ENCODE results near the gene MCOLN2. TPM values are rescaled to one million over a fixed set of nuclear protein-coding genes. Genes with fewer than 3 reads are reported as not detected.

Gene MCOLN2
- total and polyA plus RNA-seq, 2 of the 8 experiments (the other 6 are each of a cell fraction or from before 2014, with no cell fraction given) = 1.7 to 6.1 TPM

DNA sequence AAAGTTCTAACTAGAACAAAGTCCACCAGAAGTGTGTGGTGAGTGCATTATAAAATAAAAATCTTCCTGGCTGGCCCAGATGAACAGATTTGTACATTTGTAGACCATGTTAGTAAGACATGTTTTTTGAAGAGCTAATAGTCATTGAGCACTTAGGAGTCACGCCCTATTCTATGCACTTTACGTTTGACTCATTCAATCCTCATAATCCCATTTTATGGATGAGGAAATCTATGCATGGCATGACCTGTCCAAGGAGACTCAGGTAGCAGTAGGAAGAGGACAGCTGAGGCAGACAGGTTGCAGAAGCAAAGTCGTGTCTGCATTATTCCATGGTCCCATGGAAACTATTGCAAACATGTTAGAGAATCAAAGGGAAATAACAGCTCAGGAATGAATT, 73.6 kb downstream of the MCOLN2 start:
- H2BK5ac ChIP-seq (ENCODE audit: low read depth, low read length) = no peak overlapping the region
- no peaks in the 10 kb centered on the region for H3K4me1 ChIP-seq (replicated peaks in 1 of 4; ENCODE audit: control insufficient read depth in 3 of 4, insufficient read depth in 4 of 4, low read length in 3 of 4)
- no peaks in the 10 kb centered on the region for H3K27me3 ChIP-seq (replicated peaks in 1 of 4; ENCODE audit: control insufficient read depth in 3 of 4, extremely low read depth in 1 of 4, insufficient read depth in 3 of 4, low read length in 3 of 4)
- H2BK12ac ChIP-seq (ENCODE audit: low read depth, low read length) = no peak overlapping the region
- H2BK20ac ChIP-seq (ENCODE audit: low read length) = no peak overlapping the region
- CTCF ChIA-PET (ENCODE audit: partially characterized antibody) = interaction anchor here (0.7 to 4.9 kb wide), 13 partner anchors 10 to 172 kb away, joined by 3 to 22 read pairs (median 5); no protein-coding TSS in a partner anchor
- no peak overlapping the region for H2AFZ ChIP-seq (ENCODE audit: low read length)
- H3K36me3 ChIP-seq (ENCODE audit: control insufficient read depth in 2 of 4, insufficient read depth in 4 of 4, low read length in 3 of 4) = no peaks in the 10 kb centered on the region; a peak in 1 of 8 replicates
- H3K56ac ChIP-seq (replicated peaks; ENCODE audit: insufficient read length, low read depth, low read length) = no peak overlapping the region
- no peak overlapping the region for H2BK120ac ChIP-seq (replicated peaks; ENCODE audit: low read depth, low read length)
- FAIRE-seq (no peak), DNase-seq (ENCODE audit: low read depth in 1 of 2, low spot score in 2 of 2) (no peak)
- H3K23me2 ChIP-seq (ENCODE audit: low read depth, low read length) = no peaks in the 10 kb centered on the region
- no peak overlapping the region for H3K18ac ChIP-seq (ENCODE audit: extremely low read depth, low read length)
- no peak overlapping the region for H3K9ac ChIP-seq (replicated peaks in 1 of 4; ENCODE audit: extremely low read depth in 1 of 4, low read depth in 3 of 4, low read length in 3 of 4)
- 82% methylated on average over 3 of the region's 3 CpGs; no CpG with 5 or more reads in 1 of the 2 experiments for WGBS, 2 experiments (ENCODE audit: extremely low coverage in 1 of 2, insufficient coverage in 1 of 2, insufficient read length in 1 of 2, insufficient replicate concordance in 2 of 2, low coverage in 1 of 2, low lambda C conversion rate in 2 of 2, missing lambda C conversion rate in 1 of 2)
- H2AK5ac ChIP-seq (ENCODE audit: low read depth, low read length) = no peak overlapping the region
- no peak overlapping the region for H3K23ac ChIP-seq (ENCODE audit: insufficient read length)
- H4K91ac ChIP-seq (replicated peaks; ENCODE audit: insufficient read length, low read length) = no peak overlapping the region
- H3K4me2 ChIP-seq (ENCODE audit: insufficient read depth in 1 of 2, low read depth in 2 of 2, low read length in 2 of 2) = no peak overlapping the region
- no peaks in the 10 kb centered on the region for H3K9me3 ChIP-seq (ENCODE audit: insufficient read depth in 2 of 2, low read depth in 1 of 2, low read length in 1 of 2)
- no peak overlapping the region for H3K4me3 ChIP-seq (ENCODE audit: extremely low read depth in 1 of 4, insufficient read depth in 2 of 4, low read depth in 3 of 4, low read length in 4 of 4)
- H3K79me2 ChIP-seq (ENCODE audit: control insufficient read depth in 1 of 2, insufficient read depth in 2 of 2, low read length in 2 of 2) = no peaks in the 10 kb centered on the region
- H3K79me1 ChIP-seq (ENCODE audit: low read depth, low read length) = no peaks in the 10 kb centered on the region
- no peak overlapping the region for H3K14ac ChIP-seq (ENCODE audit: insufficient read length)
- no peak overlapping the region for H4K8ac ChIP-seq (ENCODE audit: extremely low read depth, insufficient read depth, low read length)
- POLR2A ChIA-PET (ENCODE audit: partially characterized antibody) = no interaction called here
- H2BK15ac ChIP-seq (ENCODE audit: low read length) = no peak overlapping the region
- H4K20me1 ChIP-seq (replicated peaks in 1 of 2; ENCODE audit: control insufficient read depth in 1 of 2, insufficient read depth in 2 of 2, low read length in 2 of 2) = no peaks in the 10 kb centered on the region
- no peak overlapping the region for H3K4ac ChIP-seq (replicated peaks; ENCODE audit: insufficient read length, low read depth, low read length)
- no peak overlapping the region for H3K27ac ChIP-seq (ENCODE audit: low read depth, low read length)
- H4K5ac ChIP-seq (ENCODE audit: insufficient read length, low read depth, low read length) = no peak overlapping the region
- TF ChIP-seq RFX5 (IDR thresholded peaks at IDR 0.05; ENCODE audit: borderline replicate concordance, low read depth, low read length) (no peak), SRF (IDR thresholded peaks at IDR 0.05; ENCODE audit: low read depth, low read length) (no peak), EZH2 (IDR thresholded peaks at IDR 0.05; ENCODE audit: low read depth, low read length, severe bottlenecking) (no peak), ASH2L (IDR thresholded peaks at IDR 0.05; ENCODE audit: low read length) (no peak), POLR2AphosphoS5 (IDR thresholded peaks at IDR 0.05; ENCODE audit: low read depth, low read length) (no peak), GTF2F1 (IDR thresholded peaks at IDR 0.05; ENCODE audit: borderline replicate concordance, low read depth, low read length) (no peak), EGR1 (IDR thresholded peaks at IDR 0.05; ENCODE audit: borderline replicate concordance, low read depth, low read length) (no peak), FOSL1 (IDR thresholded peaks at IDR 0.05; ENCODE audit: insufficient read depth, low read depth, low read length) (no peak), SIX5 (IDR thresholded peaks at IDR 0.05; ENCODE audit: low read depth, low read length) (no peak), RAD21 (IDR thresholded peaks at IDR 0.05 in 1 of 2, conservative IDR thresholded peaks at IDR 0.05 in 1 of 2; ENCODE audit: low read depth in 2 of 2, low read length in 2 of 2) (no peak), TBP (IDR thresholded peaks at IDR 0.05; ENCODE audit: low read depth, low read length) (no peak), CHD1 (IDR thresholded peaks at IDR 0.05; ENCODE audit: low read depth, low read length) (no peak), MAFK (IDR thresholded peaks at IDR 0.05; ENCODE audit: low read depth, low read length) (no peak), JUN (IDR thresholded peaks at IDR 0.05; ENCODE audit: low read depth, low read length) (no peak)
- TF ChIP-seq, protein P1, sequence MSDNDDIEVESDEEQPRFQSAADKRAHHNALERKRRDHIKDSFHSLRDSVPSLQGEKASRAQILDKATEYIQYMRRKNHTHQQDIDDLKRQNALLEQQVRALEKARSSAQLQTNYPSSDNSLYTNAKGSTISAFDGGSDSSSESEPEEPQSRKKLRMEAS (IDR thresholded peaks at IDR 0.05) = no peak

Measured in H1 (cell line).